Prostate gland (tissue), 2 donors: ENCODE measurements around the gene BANP.
"Not testable (repeated sequence)": the region's sequence is repeated elsewhere in the genome, so short reads cannot be mapped to it uniquely, and the experiment has no call there.

Experiments used
- CTCF ChIP-seq, 4 experiments: fragments of 200-600 bp in 2 of 4; fragments of 450-650 bp in 2 of 4; sonication (generic) in 2 of 4; IDR thresholded peaks; 1 replicate in 3 of 4; 2 replicates in 1 of 4; pipeline ENCODE4 v1.5.1; 2016 to 2019; ENCODE audit warnings: antibody characterized with exemption in 4 of 4, mild to moderate bottlenecking in 2 of 4, moderate library complexity in 2 of 4
- POLR2AphosphoS5 ChIP-seq: sonication (generic); formaldehyde crosslinking; IDR thresholded peaks from one replicate; pipeline ENCODE4 v1.6.1; 2017; ENCODE audit warnings: antibody characterized with exemption

- not testable (repeated sequence) for TF ChIP-seq CTCF (IDR thresholded peaks at IDR 0.05); POLR2AphosphoS5
Measured at GRCh38 chr16:88030961-88031360, 79.7 kb downstream of the BANP start.
